HEK293 (cell line): ENCODE data around the gene SOX18.

Experiments
- FEZF1 ChIP-seq: fragments of 450-650 bp; formaldehyde crosslinking; IDR thresholded peaks from 2 replicates; pipeline ENCODE4 v1.5.1; 2016; ENCODE audit warnings: missing biosample characterization, missing genetic modification characterization
- MYNN ChIP-seq: fragments of 450-650 bp; formaldehyde crosslinking; IDR thresholded peaks from 2 replicates; pipeline ENCODE4 v1.5.1; 2016; ENCODE audit warnings: missing biosample characterization, missing genetic modification characterization, borderline replicate concordance
- OVOL3 ChIP-seq: fragments of 450-650 bp; formaldehyde crosslinking; IDR thresholded peaks from 2 replicates; pipeline ENCODE4 v1.5.1; 2016; ENCODE audit warnings: missing biosample characterization, missing genetic modification characterization
- PRDM1 ChIP-seq: fragments of 450-650 bp; formaldehyde crosslinking; IDR thresholded peaks from 2 replicates; pipeline ENCODE4; 2016; ENCODE audit warnings: missing biosample characterization, missing genetic modification characterization
- PRDM10 ChIP-seq: fragments of 450-650 bp; formaldehyde crosslinking; IDR thresholded peaks from 2 replicates; pipeline ENCODE4 v1.5.1; 2016; ENCODE audit warnings: missing biosample characterization, missing genetic modification characterization
- YY1 ChIP-seq: fragments of 450-650 bp; formaldehyde crosslinking; IDR thresholded peaks from 2 replicates; pipeline ENCODE4 v1.5.1; 2018; ENCODE audit warnings: missing biosample characterization, missing genetic modification characterization
- ZBTB21 ChIP-seq: fragments of 450-650 bp; formaldehyde crosslinking; IDR thresholded peaks from 2 replicates; pipeline ENCODE4 v1.5.1; 2017; ENCODE audit warnings: missing biosample characterization, missing genetic modification characterization
- ZBTB48 ChIP-seq: fragments of 450-650 bp; formaldehyde crosslinking; IDR thresholded peaks from 2 replicates; pipeline ENCODE4 v1.5.1; 2016; ENCODE audit warnings: missing biosample characterization, missing genetic modification characterization
- ZBTB8A ChIP-seq: fragments of 450-650 bp; formaldehyde crosslinking; IDR thresholded peaks from 2 replicates; pipeline ENCODE4 v1.5.1; 2016; ENCODE audit warnings: missing biosample characterization, missing genetic modification characterization
- ZNF132 ChIP-seq: fragments of 450-650 bp; formaldehyde crosslinking; IDR thresholded peaks from 2 replicates; pipeline ENCODE4 v1.5.1; 2017; ENCODE audit warnings: missing biosample characterization, missing genetic modification characterization, borderline replicate concordance
- ZNF133 ChIP-seq: fragments of 450-650 bp; formaldehyde crosslinking; IDR thresholded peaks from 2 replicates; pipeline ENCODE4 v1.5.1; 2016; ENCODE audit warnings: missing biosample characterization, missing genetic modification characterization
- ZNF16 ChIP-seq: fragments of 450-650 bp; formaldehyde crosslinking; IDR thresholded peaks from 2 replicates; pipeline ENCODE4 v1.5.1; 2016; ENCODE audit warnings: low read depth, missing biosample characterization, missing genetic modification characterization
- ZNF169 ChIP-seq: fragments of 450-650 bp; formaldehyde crosslinking; IDR thresholded peaks from 2 replicates; pipeline ENCODE4 v1.5.1; 2016; ENCODE audit warnings: missing biosample characterization, missing genetic modification characterization
- ZNF214 ChIP-seq: fragments of 450-650 bp; formaldehyde crosslinking; IDR thresholded peaks from 2 replicates; pipeline ENCODE4 v1.5.1; 2017; ENCODE audit warnings: missing biosample characterization, mild to moderate bottlenecking, missing genetic modification characterization, borderline replicate concordance
- ZNF24 ChIP-seq: fragments of 450-650 bp; formaldehyde crosslinking; IDR thresholded peaks from 2 replicates; pipeline ENCODE4 v1.5.1; 2016; ENCODE audit warnings: missing biosample characterization, missing genetic modification characterization
- ZNF280D ChIP-seq: fragments of 450-650 bp; formaldehyde crosslinking; IDR thresholded peaks from 2 replicates; pipeline ENCODE4 v1.5.1; 2016; ENCODE audit warnings: missing biosample characterization, missing genetic modification characterization
- ZNF311 ChIP-seq: fragments of 450-650 bp; formaldehyde crosslinking; IDR thresholded peaks from 2 replicates; pipeline ENCODE4 v1.5.1; 2017; ENCODE audit warnings: missing biosample characterization, missing genetic modification characterization, borderline replicate concordance
- ZNF362 ChIP-seq: fragments of 450-650 bp; formaldehyde crosslinking; IDR thresholded peaks from 2 replicates; pipeline ENCODE4 v1.5.1; 2016; ENCODE audit warnings: missing biosample characterization, missing genetic modification characterization
- ZNF37A ChIP-seq: fragments of 450-650 bp; IDR thresholded peaks from 2 replicates; pipeline ENCODE4 v1.5.1; 2018; ENCODE audit warnings: missing biosample characterization, missing genetic modification characterization
- ZNF555 ChIP-seq: fragments of 450-650 bp; formaldehyde crosslinking; conservative IDR thresholded peaks from 2 replicates; pipeline ENCODE4 v1.5.1; 2017; ENCODE audit warnings: missing biosample characterization, mild to moderate bottlenecking, missing genetic modification characterization, inconsistent platforms
- ZNF558 ChIP-seq: fragments of 450-650 bp; formaldehyde crosslinking; IDR thresholded peaks from 2 replicates; pipeline ENCODE4 v1.5.1; 2016; ENCODE audit warnings: missing biosample characterization, missing genetic modification characterization
- ZNF560 ChIP-seq: fragments of 450-650 bp; formaldehyde crosslinking; IDR thresholded peaks from 2 replicates; pipeline ENCODE4 v1.5.1; 2017; ENCODE audit warnings: missing biosample characterization, missing genetic modification characterization, borderline replicate concordance
- ZNF580 ChIP-seq: fragments of 450-650 bp; formaldehyde crosslinking; IDR thresholded peaks from 2 replicates; pipeline ENCODE4 v1.5.1; 2016; ENCODE audit warnings: missing biosample characterization, missing genetic modification characterization
- ZNF600 ChIP-seq: fragments of 450-650 bp; formaldehyde crosslinking; IDR thresholded peaks from 2 replicates; pipeline ENCODE4 v1.5.1; 2016; ENCODE audit warnings: missing biosample characterization, missing genetic modification characterization
- ZNF670 ChIP-seq: fragments of 450-650 bp; formaldehyde crosslinking; IDR thresholded peaks from 2 replicates; pipeline ENCODE4 v1.5.1; 2016; ENCODE audit warnings: missing biosample characterization, missing genetic modification characterization, low read depth
- ZNF677 ChIP-seq: fragments of 450-650 bp; IDR thresholded peaks from 2 replicates; pipeline ENCODE4 v1.5.0; 2018; ENCODE audit warnings: missing biosample characterization, mild to moderate bottlenecking, missing genetic modification characterization, moderate library complexity
- ZNF777 ChIP-seq: fragments of 450-650 bp; formaldehyde crosslinking; IDR thresholded peaks from 2 replicates; pipeline ENCODE4 v1.5.1; 2017; ENCODE audit warnings: missing biosample characterization, missing genetic modification characterization, borderline replicate concordance
- ZSCAN18 ChIP-seq: fragments of 450-650 bp; formaldehyde crosslinking; IDR thresholded peaks from 2 replicates; pipeline ENCODE4 v1.5.1; 2016; ENCODE audit warnings: missing biosample characterization, missing genetic modification characterization
- ZSCAN5A ChIP-seq: fragments of 450-650 bp; formaldehyde crosslinking; IDR thresholded peaks from 2 replicates; pipeline ENCODE4 v1.5.1; 2016; ENCODE audit warnings: missing biosample characterization, missing genetic modification characterization
- ZXDB ChIP-seq: fragments of 450-650 bp; formaldehyde crosslinking; IDR thresholded peaks from 2 replicates; pipeline ENCODE4 v1.5.1; 2016; ENCODE audit warnings: missing biosample characterization, missing genetic modification characterization

Gene SOX18

GRCh38 chr20:64030371-64031134 is 18.9 kb downstream of the SOX18 start (continued):
- TF ChIP-seq ZNF16 (tag by site-specific recombination), result no peak
- TF ChIP-seq ZXDB, result peak; percentile 97
- TF ChIP-seq ZNF37A (tag by site-specific recombination), result no peak
- no peak for TF ChIP-seq ZNF677 (tag by site-specific recombination)
- TF ChIP-seq ZNF580, result peak; percentile 96
- TF ChIP-seq MYNN, result no peak
- no peak for TF ChIP-seq ZSCAN18 (tag by site-specific recombination)
- TF ChIP-seq ZNF670 (tag by site-specific recombination), result no peak
- TF ChIP-seq ZNF311 (tag by site-specific recombination), result no peak
- TF ChIP-seq ZBTB8A, result peak; percentile 68
- TF ChIP-seq ZNF132 (tag by site-specific recombination), result no peak
- TF ChIP-seq ZNF777 (tag by site-specific recombination), result no peak
- TF ChIP-seq ZBTB21 (tag by site-specific recombination), result no peak
- no peak for TF ChIP-seq PRDM1
- peak; percentile 96 for TF ChIP-seq FEZF1 (tag by site-specific recombination)
- TF ChIP-seq PRDM10 (tag by site-specific recombination), result no peak
- no peak for TF ChIP-seq ZNF24 (tag by site-specific recombination)
- TF ChIP-seq ZNF558 (tag by site-specific recombination), result no peak
- TF ChIP-seq ZNF600 (tag by site-specific recombination), result no peak
- TF ChIP-seq ZNF280D (tag by site-specific recombination), result no peak
- TF ChIP-seq ZBTB48 (tag by site-specific recombination), result no peak
- peak; percentile 88 for TF ChIP-seq OVOL3 (tag by site-specific recombination)
- TF ChIP-seq ZNF133 (tag by site-specific recombination), result no peak
- no peak for TF ChIP-seq ZNF560 (tag by site-specific recombination)
- TF ChIP-seq ZNF555 (tag by site-specific recombination), result no peak
- no peak for TF ChIP-seq ZNF362 (tag by site-specific recombination)
- TF ChIP-seq ZNF214 (tag by site-specific recombination), result no peak
- no peak for TF ChIP-seq YY1 (tag by site-specific recombination)
- no peak for TF ChIP-seq ZNF169 (tag by site-specific recombination)
- TF ChIP-seq ZSCAN5A (tag by site-specific recombination), result no peak
